GM18909 (cell line): ENCODE measurements around the gene MXI1.

ENCODE experiments used
- ATAC-seq: cut with Tn5 transposase; IDR thresholded peaks from one replicate; pipeline ENCODE4 v1.9.1; 2021; ENCODE audit warnings: mild to moderate bottlenecking; ENCODE audit not compliant: unreplicated experiment, poor library complexity

Gene MXI1

DNA sequence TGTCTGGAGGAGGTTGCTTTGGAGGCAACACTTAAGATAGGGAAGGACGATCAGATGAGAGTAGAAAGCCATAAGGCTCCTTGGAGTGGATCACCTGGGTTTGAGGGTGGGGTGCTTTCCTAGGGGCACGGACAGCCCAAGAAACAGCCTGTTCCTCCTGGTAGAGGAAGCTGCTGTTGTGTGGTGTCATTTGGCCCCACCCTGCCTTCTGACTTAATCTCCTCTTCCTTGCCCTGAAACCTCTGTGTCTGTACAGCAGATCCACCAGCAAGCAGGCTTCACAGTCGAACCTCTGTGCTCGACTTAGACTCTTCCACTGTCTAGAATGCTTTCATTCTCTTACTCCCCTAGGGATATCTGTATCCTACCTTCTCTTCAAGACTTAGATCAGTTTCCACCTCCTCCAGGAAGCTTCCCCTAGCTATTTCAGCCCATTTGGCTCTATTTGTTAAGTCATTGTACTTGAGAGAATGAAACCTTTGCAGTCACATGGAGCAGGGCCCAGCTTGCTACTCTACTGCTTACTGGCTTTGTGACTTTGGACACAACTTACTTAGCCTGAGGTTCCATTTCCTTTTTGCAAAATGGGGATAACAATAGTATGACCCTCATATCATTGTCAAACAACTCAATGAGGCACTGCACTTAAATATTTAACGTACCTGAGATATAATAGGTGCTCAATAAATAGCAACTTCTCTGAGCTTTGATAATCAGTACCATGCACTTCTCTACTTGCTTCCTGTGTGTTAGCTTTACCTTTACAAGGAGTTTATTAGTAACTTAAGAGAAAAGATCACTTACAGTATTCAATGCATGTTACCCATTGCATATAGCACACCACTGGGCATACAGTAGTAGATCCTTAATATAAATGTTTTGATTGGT, 5.0 kb downstream of the MXI1 start:
- no peak for ATAC-seq

DNA sequence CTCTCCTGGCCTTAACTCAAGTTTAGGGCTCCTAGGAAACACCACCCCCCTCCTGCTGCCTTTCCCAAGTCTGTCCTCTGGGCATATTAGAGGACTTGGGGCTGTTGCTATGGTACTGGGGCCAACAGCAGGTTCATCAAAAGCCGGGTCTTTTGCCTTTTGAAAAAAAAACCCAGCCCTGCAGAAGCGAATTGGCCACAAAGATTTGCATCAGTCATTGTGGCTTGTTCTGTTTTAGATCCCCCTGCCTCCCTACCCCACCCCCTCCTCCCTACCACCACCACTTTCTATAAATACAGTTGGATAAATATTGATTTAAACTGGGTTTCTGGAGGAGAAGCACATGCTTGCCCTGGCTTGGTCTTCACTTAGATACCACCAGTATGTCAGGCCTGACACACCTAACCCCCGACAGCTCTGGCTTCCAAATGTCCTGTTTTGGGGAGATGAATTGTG, 7.0 kb downstream of the MXI1 start:
- ATAC-seq: no peak

DNA sequence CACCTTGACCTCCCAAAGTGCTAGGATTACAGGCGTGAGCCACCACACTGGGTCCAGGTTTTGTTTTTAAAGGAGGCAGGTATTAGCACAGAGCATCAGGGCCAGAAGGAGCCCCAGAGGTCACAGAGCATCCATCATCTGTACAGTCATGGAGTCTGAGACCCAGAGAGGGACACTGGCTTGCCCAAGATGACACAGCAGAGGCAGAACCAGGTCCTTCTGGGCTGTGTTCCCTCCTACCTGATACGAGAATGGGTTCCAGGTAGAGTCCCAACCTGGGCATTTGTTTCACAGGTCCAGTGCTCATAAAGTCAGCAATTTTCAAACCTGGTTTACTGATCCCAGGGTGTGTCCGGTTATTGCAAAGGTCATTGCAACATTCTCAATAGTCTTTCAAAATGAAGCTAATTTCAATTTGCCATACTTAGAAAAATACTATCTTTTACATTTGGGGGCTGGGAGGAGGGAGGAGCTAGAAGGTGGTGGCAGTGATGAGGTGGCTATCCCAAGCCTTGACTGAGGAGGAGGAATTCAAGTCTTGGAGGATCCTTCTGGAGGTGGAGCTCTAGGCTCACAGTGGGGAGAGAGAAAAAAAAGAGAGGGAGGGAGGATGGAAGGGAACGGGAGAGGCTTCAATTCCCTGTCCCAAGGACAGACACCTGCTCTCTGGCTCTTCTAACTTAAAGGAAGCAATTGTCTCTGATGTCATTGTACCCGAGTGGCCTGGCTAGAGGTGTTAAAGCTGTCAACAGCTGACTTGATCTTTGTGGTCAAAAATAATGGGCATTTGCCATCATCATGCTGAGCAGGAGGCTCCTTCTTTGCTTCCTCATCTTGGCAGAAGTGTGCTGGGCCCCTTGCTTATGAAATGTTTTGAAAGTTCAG, 8.1 kb downstream of the MXI1 start:
- no peak for ATAC-seq

DNA sequence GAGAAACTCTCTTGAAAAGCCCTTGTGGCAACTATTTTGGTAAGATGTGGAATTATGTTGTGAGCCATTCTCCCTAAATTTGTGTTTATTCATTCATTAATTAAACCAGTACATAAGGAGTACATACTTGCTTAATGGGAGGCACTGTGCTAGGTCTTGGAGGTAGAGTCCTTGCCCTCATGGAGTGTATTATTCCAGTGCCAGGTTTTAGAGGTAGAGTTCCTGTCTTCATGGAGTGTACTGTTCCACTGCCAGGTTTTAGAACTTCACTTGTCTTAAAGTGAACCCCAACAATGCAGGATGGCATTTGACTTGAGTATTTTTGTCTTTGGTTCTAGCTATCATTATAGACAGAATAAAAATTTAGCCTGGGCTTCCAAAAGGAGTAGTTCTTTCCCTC, 8.8 kb downstream of the MXI1 start:
- no peak for ATAC-seq

DNA sequence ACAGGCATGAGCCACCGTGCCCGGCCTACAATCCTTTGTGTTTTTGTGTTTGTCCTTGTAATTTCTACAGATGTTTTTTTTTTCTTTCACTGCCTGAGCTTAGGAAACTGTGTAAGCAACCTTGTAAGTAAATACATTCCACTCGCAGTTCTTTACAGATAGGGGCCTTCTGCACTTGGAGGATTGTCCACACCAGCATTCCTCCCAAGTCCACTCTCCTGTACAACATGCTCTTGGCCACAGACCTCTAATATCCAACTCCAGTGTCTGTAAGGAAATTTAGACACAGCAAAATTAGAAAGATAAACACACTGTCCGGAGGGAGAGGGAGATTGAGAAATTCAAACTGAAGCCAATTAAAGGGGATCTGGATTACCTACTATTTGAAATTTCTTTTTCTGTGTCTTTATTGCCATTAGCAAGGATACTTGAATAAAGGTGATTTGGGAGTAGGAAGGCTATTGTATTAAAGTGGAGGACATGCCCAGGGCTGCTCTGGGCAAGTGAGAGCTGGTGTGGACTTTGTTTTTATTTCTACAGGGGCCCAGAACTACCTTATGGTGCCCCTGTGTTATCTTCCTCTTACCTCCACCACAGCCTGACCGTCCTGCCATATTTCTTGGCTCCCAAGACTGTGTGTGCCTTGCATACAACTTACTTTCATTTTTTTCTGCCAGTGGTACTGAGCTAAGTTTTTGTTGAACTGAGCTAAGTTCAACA, 9.7 kb downstream of the MXI1 start:
- no peak for ATAC-seq

DNA sequence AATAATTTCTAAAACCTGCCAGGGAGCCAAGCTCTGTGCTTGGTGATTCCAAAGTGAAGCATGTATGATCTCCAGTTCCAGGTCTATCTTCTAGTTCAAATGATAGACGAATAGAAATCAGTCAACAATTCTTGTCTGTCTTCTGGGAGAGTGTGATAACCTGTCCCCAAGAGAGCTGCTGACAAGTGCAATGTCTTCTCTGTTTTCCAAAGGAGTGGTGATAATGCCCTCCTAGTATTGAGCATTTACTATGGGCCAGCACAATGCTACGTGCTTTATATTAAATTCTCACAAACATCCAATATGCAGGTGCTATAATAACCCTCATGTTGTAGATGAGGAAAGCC, 10.2 kb downstream of the MXI1 start:
- no peak for ATAC-seq

DNA sequence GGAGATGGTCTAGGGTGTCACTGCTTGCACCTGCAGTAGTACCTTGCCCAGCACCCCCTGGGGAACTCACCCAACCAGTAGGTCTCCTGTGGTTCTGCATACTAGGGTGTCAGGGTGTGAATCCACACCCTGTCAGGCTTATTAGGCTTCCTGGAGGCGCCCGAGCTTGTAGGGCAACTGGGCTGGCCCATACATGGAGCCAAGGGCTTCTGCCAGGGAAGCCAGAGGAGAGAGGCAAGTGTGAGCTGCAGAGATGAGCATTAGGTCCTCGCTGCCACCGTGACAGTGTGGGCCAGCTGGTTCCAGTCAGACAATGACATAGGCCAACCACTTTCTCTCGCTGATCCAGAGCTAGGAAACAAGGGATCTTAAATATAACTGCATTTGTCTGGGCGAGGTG, 11.2 kb downstream of the MXI1 start:
- no peak for ATAC-seq

DNA sequence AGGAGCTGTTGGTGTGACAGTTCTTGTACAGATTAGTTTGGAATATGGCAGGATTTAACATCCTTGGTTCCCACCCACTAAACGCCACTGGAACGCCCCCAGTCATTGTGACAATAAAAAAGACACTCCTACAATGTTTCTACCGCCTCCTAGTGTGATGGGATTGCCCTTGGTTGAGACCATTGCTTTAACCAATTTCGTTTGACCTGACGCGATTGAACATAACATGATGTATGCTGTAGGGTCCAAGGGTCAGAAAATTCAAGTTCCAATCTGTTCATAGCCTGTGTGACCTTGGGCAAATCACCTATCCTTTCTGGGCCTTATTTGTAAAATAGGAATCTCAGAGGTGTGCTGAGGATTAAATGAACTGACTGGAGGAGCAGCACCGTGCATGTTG, 12.5 kb downstream of the MXI1 start:
- no peak for ATAC-seq

DNA sequence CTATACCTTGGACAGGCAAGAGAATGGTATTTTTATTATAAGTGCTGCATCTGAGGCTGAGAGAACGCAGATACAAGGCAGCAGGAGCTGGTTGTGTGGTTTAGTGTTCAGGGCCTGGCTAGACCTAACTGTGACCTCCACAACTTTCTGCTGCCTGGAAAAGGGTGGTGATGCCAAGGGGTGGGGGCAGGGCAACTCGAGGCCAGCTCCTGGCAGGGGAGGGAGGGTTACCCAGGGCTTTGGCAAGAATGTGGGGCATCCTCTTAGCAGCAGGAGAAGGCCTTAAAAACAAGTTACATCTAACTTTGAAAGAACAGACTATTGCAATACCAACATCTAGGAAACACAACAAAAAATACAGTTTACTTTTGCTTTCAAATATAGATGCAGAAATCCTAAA, 13.0 kb downstream of the MXI1 start:
- ATAC-seq: no peak

DNA sequence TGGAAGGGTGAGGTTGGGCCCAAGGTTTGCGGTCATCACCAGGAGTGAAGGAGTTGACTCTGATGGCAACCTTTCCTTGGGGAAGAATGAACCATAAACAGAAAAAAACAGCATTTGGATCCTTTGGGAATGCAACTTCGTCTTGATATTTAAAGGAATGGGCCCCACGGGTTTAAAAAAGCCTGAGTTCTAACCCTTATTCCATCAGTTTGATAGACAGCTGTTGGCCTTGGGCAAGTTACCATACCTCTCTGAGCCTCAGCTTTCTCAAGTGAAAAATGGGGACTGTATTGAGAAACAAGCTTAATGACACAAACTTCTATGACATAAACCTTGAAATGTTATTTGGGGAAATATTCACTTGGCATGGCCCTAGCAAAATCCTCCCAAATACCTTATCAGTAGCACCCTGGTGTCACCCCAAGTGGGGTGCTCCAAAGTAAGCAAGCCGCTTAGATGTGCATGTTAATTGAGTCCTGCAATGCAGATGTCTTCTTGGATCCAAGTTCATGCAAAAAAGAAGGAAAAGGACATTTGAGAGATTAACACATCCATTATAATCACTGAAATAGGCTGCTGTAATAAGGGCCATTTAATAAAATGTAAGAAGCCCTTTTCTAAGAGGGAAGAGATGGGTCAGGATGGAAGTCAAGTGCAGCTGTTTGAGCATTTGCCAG, 13.8 kb downstream of the MXI1 start:
- ATAC-seq: no peak

DNA sequence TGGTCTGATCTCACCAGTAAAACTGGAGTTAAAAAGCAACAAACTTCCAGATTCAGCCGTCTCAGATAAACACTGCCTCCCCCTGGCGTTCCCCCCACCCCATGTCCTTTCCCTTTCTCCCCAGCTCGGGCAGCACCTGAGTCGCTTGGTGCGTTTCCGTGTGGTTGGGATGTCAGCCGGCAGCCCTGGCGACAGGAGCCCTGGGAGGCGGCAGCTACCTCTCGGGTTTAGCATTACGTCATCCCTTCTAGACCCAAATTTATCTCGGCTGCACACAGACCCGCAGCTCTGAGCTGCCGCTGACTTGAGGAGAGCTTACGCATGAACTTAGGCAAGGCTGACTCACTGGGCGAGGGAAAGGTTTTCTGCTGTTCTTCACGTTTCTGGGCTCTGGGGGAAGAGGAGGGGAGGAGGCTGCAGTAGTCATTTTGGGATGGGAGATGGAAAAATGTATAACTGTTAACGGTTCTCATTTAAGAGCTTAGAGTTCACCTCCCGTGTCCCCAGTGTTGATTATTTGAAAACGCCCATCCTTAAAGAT, 14.4 kb downstream of the MXI1 start:
- ATAC-seq: peak; percentile 58

DNA sequence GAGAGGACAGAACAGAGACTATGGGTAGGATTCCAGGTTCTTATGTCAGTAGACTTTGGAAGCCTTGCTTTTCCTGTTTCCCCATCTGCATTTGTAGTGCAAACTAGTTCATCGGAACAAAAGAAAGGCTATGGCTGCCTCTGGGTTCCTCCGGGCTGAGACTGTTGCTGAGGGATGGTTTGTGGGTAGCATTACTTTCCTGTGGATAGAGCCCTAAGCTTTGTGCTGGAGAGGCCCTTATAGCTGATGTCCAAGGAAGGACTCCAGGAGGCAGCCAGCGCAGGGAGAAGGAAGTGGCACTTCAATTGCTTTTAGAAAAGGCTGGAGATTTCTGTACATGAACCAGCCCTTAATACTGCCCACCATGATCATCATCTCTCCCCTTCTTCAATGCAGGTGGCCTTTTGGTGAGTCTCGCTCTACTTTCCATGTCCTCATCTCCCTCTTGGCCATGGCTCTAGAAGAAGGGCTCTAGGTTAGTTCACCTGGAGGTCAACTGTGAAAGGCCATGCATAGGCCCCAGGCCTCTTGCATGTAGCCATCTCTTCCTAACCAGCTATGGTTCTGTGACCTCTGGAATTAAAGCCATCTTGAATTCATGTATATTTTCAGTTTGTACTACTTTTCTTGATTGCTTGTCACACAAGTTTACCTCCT, 15.4 kb downstream of the MXI1 start:
- no peak for ATAC-seq

DNA sequence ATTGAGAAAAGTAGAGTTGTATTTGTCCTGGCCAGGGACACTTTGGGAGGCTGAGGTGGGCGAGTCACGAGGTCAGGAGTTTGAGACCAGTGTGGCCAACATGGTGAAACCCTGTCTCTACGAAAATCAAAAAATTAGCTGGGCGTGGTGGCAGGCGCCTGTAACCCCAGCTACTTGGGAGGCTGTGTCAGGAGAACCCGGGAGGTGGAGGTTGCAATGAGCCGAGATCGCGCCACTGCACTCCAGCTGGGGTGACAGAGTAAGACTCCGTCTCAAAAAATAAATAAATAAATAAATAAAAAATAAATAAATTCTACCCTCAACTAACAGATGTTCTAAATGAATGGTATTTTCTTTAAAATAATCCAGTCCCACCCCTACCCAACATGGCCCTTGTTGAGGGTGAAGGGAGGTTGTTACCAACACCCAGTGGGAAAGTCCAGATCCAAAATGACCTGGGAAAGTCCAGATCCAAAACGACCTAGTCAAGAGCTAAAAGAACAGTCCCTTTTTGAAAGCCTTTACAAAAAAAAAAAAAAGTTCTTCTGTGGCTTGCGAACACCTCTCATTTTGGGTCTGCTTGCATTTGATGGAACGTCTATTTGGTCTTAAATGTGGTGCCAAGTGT, 16.0 kb downstream of the MXI1 start:
- no peak for ATAC-seq

DNA sequence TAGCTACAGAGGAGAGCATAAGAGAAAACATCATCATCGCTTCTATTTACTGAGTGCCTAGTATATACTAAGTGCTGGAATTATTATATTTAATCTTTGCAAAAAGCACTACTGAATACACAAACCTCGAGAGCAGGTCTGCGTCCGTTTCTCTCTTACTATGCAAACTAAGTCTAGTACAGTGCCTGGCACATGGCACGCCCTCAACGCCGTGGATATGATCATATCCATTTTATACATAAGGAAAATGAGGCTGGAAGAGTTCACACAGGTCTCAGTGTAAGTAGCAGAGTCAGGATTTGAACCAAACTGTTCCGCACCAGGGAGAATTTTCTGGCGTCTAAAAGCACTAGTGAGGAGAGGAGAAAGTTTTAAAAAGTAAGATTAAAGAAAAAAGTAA, 17.6 kb downstream of the MXI1 start:
- no peak for ATAC-seq

DNA sequence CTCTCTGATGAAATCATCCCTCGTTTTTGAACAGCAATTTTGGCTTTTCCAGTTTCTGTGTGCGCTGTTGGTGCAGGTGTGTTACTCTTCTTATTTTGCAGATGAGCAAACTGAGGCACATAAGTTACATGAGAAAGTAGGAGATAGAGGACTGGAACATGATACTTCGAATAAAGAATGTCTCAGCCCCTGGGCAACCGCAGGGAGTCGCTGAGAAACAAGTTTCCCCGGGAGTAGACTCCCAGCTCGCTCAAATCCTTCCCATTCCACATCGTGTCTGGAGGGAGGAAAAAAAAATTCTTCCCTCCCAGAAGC, 18.0 kb downstream of the MXI1 start:
- ATAC-seq: peak; percentile 4

DNA sequence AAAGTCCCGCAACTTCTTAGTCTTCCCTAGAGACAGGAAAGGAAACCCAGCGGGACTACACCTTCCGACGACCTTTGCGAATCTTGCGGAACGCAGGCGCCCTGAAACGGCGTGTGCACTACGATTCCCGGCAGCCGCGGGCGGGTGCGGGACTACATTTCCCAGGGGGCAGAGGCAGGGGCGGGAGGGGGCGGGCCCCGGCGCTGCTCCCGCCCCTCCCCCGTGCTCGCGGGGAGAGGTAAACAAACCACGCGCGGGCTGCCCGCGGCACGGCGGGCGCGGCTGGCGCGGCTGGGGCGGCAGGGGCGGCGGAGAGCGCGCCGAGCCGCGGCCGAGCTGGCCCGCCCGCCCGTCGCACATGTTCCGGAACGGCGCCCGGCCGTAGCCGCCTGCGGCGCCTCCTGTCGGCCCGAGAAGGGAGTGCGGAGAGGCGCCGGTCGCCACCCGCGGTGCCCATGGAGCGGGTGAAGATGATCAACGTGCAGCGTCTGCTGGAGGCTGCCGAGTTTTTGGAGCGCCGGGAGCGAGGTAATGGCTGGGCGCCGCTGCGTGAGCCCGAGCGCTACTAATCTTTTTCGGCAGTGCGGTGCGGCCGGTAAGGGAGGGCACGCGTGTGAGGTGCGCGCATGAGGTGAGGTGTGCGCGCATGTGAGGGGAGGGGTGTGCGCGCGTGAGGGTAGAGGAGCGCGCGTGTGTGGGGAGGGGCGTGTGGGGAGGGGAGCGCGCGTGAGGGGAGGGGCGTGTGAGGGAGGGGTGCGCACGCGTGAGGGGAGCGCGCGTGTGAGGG, 18.5 kb downstream of the MXI1 start:
- ATAC-seq: peak; percentile 79

DNA sequence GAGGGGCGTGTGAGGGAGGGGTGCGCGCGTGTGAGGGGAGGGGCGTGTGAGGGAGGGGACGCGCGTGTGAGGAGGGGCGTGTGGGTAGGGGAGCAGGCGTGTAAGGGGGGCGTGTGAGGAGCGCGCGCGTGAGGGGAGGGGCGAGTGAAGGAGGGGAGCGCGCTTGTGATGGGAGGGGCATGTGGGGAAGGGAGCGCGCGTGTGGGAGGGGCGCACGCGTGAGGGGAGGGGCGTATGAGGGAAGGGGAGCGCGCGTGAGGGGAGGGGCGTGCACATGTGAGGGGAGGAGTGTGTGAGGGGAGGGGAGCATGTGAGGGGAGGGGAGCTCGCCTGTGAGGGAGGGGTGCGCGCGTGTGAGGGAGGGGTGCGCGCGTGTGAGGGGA, 19.1 kb downstream of the MXI1 start:
- no peak for ATAC-seq

DNA sequence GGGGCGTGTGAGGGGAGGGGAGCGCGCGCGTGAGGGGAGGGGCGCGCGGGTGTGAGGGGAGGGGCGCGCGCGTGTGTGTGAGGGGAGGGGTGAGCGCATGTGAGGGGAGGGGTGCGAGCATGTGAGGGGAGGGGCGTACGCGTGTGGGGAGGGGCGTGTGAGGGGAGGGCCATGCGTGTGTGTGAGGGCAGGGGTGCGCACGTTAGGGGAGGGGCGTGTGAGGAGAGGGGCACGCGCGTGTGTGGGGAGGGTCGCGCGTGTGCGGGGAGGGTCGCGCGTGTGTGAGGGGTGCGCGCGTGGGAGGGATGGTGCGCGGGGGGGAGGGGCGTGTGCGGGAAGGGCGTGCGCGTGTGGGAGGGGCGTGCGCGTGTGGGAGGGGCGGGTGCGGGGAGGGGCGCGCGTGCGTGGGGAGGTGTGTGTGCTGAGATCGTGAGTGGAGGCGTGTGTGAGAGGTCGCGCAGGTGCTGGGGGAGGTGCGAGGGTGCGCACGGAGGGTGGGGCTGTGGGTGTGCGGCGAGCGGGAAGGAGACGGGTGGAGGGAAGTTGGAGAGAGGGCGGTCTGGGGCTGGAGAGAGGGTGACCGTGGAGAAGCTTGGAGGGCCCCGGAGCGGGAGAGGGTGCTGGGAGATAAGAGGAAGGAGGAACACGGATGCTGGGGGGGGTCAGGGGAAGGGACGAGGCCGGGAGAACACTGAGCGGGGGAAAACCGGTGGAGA, 19.7 kb downstream of the MXI1 start:
- ATAC-seq: no peak
